ENCODE data around the gene STRBP.

STRBP gene

DNA sequence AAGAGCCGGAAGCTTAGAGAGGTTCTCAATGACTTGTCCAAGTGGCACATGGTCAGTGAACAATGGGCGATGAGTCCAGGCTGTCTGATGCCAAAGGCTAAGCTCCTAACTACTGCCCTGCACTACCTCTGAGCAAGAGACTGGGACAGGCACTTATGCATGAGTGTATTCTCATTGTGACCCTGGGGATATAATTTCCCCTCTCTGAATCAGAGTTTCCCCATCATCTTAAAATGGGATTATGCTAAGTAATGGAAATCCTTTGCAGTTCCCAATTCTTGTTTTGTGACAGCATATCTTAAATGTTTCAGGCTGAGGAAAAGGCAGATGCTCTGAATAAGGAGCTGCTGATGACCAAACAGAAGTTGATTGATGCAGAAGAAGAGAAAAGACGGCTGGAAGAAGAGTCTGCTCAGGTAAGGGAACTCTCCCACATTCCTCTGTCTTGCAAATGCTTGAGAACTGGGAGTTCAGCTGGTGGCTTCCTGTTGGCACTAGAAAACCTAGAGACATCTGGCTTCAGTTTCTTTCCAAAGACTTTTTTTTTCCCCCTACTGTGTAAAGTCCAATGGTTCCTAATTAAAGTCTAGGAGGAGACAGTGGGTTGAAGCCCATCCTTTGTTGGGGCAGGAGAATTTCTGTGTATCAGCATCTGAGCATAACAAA is 170.8 kb downstream of the STRBP start:
- no peak for DNase-seq (ENCODE audit: low read depth)

DNA sequence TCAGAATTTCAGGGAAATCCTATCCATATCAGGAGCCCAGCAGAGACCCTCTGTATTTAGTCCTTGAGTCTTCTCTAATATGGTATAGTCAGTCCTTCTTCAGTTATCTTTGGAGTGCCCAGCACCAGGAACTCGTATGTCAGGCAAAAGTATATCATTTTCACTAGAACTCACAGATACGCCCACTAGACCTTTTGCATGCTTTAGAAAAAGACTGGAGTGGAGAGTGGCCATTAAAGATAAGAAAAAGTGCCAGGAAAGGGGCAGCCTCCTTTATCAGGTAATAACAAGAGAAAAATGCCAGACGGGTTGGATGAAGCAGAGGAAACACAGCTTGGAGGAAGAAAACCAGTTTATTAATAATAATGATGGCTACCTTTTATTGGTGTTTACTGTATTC is 171.4 kb downstream of the STRBP start:
- DNase-seq (ENCODE audit: low read depth), result no peak

GRCh38 chr9:123093141-123093540 is 175.2 kb downstream of the STRBP start:
- no peak for DNase-seq (ENCODE audit: low read depth)

- DNase-seq (ENCODE audit: low read depth), result no peak
These were observed 176.9 kb downstream of the STRBP start for GRCh38 chr9:123091459-123091858.

GRCh38 chr9:123090956-123091355 is 177.4 kb downstream of the STRBP start:
- DNase-seq (ENCODE audit: low read depth), result no peak

- no peak for DNase-seq (ENCODE audit: low read depth)
These were observed 178.0 kb downstream of the STRBP start for GRCh38 chr9:123090198-123090896.

DNA sequence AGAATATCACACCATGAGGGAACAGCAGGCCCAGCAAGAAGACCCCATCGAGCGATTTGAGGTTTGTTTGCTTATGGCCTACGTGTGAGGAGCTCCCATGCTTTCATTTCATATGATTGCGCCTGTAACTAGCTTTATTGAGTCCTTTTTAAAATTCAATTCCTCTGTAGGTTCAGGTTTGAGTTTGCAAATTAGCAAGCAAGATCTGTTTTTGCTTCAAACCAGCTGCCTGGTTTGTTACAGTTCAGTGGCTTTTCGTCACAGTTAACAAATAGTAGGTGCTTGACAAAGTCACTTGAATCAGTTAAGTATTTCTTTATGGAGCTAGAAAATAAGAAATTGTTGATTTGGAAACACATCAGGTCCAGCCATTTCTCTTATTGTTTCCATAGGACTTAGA is 178.6 kb downstream of the STRBP start:
- no peak for DNase-seq (ENCODE audit: low read depth)

- DNase-seq (ENCODE audit: low read depth), result no peak
These were observed 179.3 kb downstream of the STRBP start for GRCh38 chr9:123089040-123089439.

- DNase-seq (ENCODE audit: low read depth), result no peak
These were observed 181.0 kb downstream of the STRBP start for GRCh38 chr9:123087359-123087888.

- DNase-seq (ENCODE audit: low read depth), result no peak
These were observed 182.5 kb downstream of the STRBP start for GRCh38 chr9:123085916-123086315.

- DNase-seq (ENCODE audit: low read depth), result no peak
These were observed 184.1 kb downstream of the STRBP start for GRCh38 chr9:123084256-123084655.

- DNase-seq (ENCODE audit: low read depth), result no peak
These were observed 184.7 kb downstream of the STRBP start for GRCh38 chr9:123083680-123084079.

- DNase-seq (ENCODE audit: low read depth), result no peak
These were observed 186.6 kb downstream of the STRBP start for GRCh38 chr9:123081824-123082223.

- DNase-seq (ENCODE audit: low read depth), result no peak
These were observed 187.9 kb downstream of the STRBP start for GRCh38 chr9:123080444-123080843.

DNA sequence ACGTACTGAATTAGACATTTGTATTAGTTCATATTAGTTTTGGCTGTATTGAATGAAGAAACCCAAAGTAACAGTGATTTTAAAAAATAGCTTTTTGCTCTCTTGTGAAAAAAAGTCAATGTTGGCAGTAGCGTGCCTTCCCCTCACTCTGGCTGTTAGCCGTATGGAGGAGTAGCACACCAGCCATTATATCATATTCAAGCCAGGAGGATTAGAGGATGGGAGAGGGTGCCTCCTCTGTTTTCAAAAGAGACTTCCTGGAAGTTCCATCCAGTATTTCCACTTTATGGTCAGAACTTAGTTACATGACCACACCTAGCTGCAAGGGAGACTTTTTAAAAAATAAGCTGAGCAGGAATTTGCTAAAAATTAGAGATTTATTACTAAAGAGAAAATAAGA is 193.8 kb downstream of the STRBP start:
- no peak for DNase-seq (ENCODE audit: low read depth)

DNA sequence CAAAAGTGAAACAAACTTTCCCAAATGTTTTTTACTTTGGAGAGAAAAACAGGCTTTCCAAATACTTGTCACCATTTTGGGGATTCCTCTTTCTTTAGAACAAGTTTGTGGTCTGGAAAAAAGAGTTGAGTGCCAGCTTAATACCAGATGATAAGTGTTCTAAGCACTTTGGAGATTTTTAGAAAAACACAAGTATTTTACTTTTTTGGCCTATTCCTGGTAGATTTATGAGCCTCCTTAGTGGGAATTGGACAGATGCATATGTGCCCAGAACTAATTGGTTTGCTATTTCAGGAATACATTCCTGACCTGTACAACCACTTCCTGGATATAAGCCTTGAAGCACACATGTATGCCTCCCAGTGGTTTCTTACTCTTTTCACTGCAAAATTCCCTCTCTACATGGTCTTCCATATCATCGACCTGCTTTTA is 194.4 kb downstream of the STRBP start:
- DNase-seq (ENCODE audit: low read depth), result no peak

DNA sequence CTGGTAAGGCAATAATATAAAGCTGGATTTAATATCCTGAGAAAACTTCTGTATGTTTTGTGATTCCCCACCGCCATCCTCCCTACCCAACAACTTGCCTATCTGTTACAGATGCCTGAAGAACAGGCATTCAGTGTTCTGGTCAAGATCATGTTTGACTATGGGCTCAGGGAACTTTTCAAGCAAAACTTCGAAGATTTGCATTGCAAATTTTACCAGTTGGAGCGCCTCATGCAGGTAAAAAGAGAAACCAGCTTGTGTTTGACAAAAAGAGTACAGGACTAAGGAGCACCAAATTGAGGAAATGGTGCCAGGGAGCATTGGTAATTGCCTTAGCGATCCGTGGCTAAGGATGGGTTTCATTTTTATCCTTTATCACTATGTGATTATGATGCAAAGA is 194.9 kb downstream of the STRBP start:
- DNase-seq (ENCODE audit: low read depth), result no peak

GRCh38 chr9:123072407-123072995 is 195.9 kb downstream of the STRBP start:
- DNase-seq (ENCODE audit: low read depth), result no peak

Measured in stimulated activated CD8-positive, alpha-beta memory T cell treated with anti-CD3 and anti-CD28 coated beads, Interleukin-15, amount 100 ng/mL, for 1 hour (primary cell).